NCI-H2107 (cell line): Measurements from ENCODE around the gene BABAM2.
"Not testable (repeated sequence)": the region's sequence is repeated elsewhere in the genome, so short reads cannot be mapped to it uniquely, and the experiment has no call there.

Source experiments
- DNase-seq: peaks from one replicate; lab custom pipeline; 2025; lab: John Stamatoyannopoulos, UW

The BABAM2 gene

DNA sequence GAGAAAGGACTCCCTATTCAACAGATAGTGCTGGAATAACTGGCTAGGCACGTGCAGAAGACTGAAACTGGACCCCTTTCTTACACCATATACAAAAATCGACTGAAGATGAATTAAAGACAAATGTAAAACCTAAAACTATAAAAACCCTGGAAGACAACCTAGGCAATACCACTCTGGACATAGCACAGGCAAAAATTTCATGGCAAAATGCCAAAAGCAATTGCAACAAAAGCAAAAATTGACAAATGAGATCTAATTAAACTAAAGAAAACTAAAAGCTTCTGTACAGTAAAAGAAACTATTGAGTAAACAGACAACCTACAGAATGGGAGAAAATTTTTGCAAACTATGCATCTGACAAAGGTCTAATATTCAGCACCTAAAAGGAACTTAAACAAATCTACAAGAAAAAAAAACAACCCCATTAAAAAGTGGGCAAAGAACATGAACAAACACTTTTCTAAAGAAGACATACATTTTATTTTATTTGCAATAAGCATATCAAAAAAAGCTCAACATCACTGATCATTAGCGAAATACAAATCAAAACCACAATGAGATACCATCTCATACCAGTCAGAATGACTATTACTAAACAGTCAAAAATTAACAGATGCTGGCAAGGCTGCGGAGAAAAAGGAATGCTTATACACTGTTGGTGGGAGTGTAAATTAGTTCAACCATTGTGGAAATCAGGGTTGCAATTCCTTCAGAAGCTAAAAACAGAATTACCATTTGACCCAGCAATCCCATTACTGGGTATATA is 8.5 kb upstream of the BABAM2 start:
- not testable (repeated sequence) for DNase-seq

DNA sequence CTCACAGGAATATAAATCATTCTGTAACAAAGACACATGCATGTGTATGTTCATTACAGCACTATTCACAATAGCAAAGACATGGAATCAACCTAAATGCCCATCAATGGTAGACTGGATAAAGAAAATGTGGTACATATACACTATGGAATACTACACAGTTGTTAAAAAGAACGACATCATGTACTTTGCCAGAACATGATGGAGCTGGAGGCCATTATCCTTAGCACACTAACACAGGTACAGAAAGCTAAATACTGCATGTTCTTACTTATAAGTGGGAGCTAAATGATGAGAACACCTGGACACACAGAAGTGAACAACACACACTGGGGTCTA is 8.0 kb upstream of the BABAM2 start:
- not testable (repeated sequence) for DNase-seq

DNA sequence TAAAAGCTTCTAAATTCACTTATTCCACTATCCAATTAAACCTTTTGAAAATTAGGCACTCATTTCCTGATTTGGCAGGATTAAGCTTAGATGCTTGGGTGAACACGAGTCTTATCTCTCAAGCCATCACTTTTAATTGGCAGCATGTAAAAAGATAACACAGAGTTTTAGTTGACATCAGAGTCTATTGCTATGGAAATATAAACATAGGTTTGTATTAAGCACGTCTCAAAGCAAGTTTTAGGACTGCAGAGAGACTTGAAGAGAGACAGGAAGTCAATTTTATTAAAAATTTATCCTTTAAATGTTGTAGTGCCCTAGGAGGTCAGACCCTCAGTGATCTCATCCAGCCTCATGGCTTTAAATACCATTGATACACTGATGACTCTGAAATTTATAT is 5.9 kb upstream of the BABAM2 start:
- no peak for DNase-seq

DNA sequence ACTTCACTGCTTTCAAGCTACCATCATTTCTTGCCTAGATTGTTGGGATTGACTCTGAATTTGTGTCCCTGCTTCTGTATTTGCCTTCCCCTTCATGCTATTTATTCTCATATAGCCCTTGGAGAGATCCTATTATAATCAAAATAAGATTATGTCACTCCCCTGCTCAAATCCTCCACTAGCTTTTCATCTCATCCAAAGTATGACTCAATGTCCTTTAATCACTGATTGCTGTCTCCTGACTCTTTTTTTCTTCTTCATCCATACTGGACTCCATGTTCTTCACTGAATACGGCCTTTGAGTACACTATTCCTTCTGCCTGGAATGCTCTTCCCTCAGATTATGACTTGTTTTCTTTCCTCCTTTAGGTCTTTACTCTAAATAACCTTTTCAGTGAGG is 5.3 kb upstream of the BABAM2 start:
- DNase-seq = no peak

DNA sequence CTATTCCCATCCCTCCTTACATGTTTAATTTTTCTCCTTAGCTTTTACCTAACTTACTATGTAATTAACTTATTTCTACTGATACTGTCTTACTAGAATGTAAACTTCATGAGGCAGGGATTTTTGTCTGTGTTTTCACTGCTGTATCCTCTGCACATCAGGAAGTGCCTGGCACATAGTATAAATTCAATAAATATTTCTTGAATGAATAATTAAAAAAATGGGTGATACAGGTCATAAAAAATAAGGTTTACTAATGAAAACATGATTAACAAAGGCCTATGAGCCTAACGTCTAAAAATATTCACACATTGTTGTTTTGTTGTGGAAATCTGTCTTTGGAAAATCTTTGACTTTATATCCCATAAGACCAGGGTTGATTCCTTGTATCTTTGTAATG is 4.9 kb upstream of the BABAM2 start:
- no peak for DNase-seq

DNA sequence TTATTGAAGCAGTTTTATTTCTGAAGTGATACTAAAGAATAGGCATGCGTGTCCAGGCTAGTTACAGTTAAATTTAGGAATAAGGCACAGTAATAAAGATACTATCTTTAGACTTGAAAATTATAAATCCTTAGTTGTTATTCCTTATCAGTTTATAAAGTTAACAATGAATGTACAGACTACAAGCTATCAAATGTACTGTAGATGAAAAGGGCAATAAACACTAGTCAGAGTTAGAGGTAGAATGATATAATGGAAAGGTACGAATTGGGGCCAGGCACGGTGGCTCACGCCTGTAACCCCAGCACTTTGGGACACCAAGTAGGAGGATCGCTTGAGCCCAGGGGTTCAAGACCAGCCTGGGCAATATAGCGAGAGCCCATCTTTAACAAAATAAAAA is 4.2 kb upstream of the BABAM2 start:
- no peak for DNase-seq

DNA sequence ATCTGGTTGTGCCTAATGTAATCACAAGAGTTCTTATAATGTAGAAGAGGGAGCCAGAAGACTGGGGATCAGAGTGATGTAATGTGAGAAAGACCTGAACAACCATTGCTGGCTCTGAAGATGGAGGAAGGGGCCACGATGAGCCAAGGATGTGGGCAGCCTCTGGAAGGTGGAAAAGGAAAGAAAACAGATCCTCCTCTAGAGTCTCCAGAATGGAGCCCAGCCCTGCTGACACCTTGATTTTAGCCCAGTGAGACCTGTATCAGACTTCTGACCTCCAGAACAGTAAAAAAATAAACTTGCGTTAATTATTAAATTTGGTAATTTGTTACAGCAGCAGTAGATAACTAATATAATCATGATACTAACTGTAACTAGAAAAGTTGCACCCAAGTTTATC is 3.4 kb upstream of the BABAM2 start:
- DNase-seq = no peak

DNA sequence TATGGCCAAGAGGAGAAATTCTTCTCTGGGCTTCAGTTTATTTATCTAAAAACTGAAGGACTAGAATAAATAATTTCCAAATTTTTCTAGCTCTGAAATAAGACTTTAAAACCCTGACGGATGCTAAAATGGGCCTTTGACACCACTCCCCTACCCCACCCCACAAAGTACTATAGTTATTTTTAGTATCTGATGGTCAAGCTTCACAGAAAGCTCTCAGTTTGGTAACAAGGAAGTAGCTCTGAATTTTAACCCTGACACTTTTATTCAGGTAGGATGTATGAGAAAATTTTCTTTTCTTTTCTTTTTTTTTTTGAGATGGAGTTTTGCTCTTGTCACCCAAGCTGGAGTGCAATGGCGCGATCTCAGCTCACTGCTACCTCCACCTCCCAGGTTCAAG is 2.7 kb upstream of the BABAM2 start:
- DNase-seq = no peak

DNA sequence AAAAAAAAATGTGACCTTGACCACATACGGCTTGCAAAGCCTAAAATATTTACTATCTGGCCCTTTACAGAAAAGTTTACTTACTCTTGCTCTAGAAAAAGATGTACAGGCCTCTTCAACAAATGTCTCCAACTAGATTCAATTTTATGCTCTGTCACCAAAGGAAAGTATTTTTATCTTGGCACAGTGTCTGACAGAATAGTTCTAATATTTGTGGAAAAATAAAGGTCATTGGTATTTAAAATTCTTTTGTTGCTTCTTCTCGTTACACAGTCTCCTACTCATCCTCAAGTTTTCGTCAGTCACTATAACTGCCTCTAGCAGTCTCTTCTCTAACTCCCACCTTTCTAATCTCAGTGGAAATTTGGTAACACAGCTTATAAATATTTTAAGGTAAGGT is 1.7 kb upstream of the BABAM2 start:
- DNase-seq = no peak

DNA sequence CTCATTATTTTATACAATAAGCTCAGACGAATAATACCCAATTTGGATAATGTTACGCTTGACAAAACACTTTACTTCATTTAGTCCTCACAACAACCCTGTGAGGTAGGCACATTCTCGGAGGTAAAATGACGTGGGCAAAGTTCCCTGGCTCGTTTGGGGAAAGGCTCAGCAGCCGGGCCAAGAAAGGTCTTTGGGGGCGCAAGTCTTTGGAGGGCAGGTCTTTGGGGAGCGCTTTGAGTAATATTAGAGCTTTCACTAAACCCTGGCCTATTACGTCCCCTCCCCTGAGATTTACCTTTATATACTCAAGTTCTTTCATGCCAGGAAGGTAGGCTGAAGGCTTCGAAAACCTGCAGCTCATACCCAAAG is 769 bp upstream of the BABAM2 start:
- DNase-seq = no peak

DNA sequence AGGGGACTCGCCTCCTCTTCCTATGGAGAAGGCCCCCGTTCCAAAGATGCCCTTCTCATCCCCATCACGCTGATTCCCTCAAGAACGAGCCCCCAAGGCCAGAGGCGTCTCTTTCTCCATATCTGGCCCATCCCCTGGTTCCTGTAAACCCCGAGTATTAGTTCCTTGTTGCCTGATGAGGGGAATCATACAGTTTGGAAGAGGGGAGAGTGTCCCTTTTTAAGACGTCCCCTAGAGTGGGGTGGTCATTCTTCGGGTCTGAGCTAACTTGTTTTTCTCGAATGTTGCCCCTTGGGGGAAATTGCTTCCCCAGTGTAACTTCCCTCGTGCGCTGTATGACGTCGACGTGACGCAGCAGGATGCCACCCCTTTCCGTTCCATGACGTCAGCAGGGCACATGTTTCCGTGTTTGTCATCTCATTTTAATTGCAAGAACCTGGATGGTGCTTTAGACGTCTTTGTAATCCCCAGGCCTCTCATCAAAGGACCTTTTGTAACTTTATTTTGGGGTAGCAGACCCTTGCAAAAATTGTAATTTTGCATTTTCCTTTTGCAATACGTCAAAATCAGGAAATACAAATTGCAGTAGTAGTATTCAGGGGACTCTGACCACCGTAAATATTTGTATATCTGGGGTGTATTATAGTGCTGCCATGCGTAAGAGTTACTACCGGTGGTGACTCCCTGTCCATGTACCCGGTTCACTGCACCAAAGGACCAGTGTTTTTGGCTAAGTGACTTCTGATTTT is 569 bp downstream of the BABAM2 start:
- peak; percentile 13 for DNase-seq

DNA sequence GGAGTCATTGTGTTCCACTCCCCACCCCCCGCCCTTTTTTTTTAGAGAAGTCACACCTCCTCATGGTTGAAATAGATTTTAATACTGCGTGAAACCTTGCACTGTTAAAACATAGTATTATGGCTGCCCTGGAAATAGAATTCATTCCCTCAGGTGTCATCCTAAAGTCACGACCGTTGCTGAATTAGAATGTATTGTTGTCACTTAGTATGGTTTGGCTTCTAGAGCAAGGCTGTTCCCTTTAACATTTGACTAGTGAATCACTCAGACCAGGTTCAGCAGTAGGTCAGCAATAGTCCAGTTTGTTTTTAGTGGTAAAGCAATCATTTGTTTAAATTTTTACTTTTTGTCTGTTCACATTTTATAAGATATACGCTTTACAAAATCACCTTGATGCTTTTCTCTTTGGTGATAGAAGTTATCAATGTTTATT is 1.2 kb downstream of the BABAM2 start:
- no peak for DNase-seq

DNA sequence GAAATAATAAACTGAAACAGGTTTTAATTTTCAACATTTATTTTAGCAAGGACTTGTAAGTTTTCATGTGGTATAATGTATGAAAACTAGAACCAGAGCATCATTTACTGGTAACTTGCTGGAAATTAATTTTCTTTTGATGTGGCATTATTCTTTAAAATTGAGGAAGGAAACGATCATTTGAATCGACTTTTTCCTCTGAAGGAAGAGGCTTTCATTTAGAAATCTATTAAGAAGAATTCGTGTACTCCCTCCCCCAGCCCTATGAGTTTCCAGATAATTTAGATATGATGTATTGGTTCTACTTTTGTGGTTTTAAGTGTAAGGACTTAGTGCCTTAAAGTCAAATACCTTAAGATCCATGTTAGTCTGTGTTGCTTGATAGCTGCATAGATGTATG is 2.5 kb downstream of the BABAM2 start:
- no peak for DNase-seq

DNA sequence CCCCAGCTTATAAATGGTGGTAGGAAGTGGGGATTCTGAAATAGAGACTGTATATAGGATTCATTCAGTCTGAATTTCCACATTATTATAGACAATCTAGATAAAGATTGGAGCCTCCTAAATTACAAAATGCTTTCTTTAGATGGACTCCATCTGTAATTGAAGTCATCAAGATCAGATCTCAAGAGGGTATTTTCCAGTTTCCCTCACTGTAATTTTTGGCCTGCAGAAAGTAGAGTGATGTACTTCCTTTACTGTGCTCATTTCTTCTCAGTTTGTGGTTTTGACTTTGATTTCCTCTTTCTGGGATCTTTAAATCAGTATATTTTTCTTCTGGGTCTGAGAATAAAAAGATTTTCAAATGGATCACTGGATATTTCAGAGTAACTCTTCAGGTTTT is 7.2 kb downstream of the BABAM2 start:
- DNase-seq = no peak

DNA sequence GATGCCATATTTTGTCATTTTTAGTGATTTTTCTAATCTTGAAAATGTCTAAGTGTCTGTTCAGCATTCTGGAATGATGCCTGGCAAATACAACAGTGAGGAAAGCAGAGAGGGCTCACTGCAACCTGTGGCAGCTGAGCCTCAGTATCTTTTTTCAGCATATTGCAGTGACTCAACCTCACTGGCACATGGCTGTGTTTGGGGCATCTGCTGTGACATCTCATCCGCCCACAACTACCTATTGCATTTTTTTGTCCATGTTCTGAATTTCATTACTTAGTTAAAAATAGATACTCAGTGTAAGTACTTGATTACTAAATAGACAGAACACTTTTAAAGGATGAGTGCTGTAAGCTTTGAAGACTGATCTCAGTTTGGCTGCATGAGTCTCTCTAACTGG is 10.7 kb downstream of the BABAM2 start:
- DNase-seq = no peak

DNA sequence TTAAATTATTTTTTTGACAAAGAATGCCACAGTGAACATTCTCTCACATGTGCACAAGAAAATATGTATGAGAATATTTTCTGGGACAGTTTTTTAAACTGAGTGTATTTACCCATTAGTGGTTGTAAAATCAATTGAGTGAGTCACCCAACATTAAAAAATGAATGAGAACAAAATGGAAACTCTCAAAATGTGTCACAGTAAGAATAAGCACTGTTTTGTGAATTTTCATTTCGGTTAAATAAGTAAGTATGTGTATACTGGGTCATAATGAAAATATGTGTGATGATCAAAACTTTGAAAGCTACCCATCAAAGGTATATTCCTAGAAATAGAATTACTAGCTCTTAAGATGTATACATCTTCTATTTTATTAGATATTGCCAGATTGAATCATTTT is 11.6 kb downstream of the BABAM2 start:
- DNase-seq = no peak

DNA sequence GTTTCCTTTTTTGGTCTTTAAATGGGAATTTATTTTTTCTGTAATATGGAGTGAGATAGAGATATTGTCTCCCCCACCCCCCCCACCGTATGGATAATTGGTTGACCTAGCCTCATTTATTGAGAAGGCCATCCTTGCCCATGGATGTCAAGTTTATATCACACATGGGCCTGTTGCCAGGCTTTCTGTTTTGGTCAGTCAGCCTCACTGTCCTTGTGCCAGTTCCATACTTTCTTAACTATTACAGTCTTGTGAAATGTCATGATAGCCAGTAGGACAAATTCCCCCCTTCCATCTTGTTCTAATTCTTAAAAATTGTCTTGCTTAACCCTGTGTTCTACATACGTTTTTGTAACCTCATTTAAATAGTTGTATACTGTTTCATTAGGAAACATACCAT is 12.5 kb downstream of the BABAM2 start:
- DNase-seq = no peak

DNA sequence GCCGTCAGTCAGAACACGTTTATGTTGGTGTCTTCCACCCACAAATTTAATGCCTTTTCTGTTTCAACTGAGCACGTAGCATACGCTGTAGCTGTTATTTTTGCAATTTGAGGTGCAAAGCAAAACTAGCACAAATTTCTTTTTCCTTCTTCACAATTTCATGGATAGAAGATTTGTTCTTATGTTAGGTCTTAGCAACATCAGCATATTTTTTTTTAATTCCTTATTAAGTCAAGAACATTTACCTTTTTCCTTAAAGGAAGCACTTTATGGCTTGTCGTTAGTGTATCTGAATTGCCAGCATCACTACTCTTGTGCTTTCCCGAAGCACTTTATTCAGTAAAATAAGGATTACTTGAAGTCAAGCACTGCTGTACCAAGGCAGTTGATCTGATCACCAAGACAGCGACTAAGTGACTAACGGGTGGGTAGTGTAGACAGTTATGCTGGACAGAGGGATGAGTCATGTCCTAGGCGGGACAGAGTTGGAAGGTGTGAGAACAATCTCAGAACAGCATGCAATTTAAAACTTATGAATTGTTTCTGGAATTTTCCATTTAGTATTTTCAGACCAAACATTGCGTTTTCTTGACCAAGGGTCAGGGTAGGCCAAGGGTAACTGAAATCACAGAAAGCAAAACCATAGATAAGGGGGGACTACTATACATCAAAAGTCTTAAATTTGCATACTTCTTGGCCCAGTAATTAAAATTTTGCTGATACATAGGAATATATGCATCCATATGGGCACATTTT is 13.3 kb downstream of the BABAM2 start:
- DNase-seq = no peak

DNA sequence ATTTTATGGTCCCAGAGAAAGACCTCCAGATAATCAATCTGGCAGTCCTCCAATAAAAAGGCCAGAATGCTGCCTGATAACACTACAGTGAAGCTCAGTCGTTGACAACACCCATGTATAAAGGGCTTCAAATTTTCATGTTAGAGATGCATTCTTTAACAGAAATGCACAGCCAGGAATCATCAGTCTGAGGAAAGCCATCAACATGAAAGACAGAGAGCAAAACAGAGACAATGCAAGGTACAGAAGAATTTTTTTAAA is 13.8 kb downstream of the BABAM2 start:
- DNase-seq = no peak

DNA sequence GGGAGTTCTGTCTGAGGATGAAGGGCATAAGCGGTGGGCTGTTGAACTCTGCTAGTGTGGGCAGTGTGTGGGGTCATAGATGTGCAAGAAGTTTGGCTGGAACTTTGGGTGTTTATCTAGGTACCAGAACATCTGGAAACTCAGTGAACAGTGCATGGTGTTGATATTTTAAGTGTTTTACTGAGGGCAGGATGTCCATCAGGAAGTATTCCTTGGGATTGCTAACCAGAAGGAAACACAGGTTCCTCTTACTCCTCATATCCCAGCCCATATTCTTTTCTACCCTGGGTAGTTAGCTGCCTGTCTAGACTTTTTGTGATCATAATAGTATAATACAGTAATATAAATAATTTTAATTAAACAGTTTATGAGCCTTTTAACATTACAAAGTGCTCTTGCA is 15.5 kb downstream of the BABAM2 start:
- DNase-seq = no peak

DNA sequence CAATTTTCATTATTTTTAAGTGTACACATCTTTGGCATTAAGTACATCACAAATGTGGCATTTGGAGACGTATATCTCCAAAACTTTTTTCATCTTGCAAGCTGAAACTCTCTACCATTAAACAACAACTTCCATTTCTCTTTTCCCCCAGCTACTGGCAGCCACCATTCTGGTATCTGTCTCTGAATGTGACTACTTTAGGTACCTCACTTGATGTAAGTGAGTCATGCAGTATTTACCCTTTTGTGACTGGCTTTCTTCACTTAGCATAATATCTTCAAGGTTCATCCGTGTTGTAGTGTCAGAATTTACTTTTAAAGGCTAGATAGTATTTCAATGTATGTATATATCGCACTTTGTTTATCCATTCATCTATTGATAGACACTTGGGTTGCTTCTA is 17.0 kb downstream of the BABAM2 start:
- no peak for DNase-seq

DNA sequence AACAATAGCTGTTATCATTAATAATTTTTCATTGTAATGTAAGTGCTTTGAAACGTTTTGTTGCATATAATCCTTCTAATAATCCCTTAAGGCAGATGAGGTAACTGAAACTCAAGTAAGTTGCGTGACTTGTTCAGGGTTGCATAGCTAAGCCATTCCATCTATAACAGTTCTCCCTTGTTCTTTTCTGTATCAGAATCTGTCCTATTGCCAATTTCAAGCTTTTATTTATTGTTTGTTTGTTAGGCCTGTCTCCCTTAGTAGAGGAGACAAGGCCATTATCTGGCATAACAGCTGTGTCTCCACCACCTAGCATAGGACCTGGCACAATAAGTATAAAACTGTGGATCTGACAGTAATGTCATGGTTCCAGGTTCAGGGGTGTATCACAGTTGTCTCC is 19.4 kb downstream of the BABAM2 start:
- DNase-seq = no peak

DNA sequence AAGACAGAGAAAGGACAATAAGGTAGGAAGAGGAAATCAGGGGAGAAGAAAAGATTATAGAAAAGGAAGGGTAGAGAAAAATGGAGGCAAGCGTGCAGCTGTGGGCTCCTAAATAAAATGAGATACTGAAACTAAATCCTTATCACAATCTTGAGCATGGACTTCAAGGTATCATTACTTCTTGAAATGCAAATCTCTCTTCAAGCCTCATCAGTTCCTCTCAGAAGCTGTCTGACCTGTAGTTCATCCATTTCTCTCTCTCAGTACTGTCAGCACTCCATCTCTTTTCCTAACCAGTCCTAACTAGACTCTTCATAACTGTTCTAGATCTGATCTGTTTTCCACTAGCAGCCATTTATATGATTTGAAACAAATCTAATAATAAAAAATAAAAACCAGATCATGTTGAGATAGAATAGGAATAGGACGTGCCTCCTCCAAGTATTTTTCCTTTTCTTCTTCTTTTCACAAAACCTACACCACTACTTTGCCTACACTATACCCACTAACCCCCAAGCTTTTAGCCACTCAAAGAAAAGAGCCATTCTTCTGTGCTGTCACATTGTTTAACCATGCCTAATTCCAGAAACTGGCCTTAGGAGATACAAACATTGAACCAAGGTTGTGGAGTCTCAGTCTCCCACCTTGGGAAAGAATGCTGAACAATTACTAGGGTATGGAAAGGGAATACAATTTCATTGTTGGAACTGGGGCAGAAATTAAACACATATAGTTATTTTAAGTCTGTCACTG is 21.1 kb downstream of the BABAM2 start:
- DNase-seq = no peak
